ENCODE results near the gene TP53TG5. TPM values are rescaled to one million over a fixed set of nuclear protein-coding genes. Genes with fewer than 3 reads are reported as not detected.

Gene TP53TG5
- total RNA-seq, 1 donor from 2014 or later = not detected

- no peak for DNase-seq (ENCODE audit: extremely low read depth, low read depth, low spot score)
Observed at GRCh38 chr20:45406260-45407066, 28.3 kb upstream of the TP53TG5 start.

- no peak for DNase-seq (ENCODE audit: extremely low read depth, low read depth, low spot score)
Observed at GRCh38 chr20:45405571-45406259, 27.6 kb upstream of the TP53TG5 start.

GRCh38 chr20:45404438-45404837 lies 26.3 kb upstream of the TP53TG5 start:
- no peak for DNase-seq (ENCODE audit: extremely low read depth, low read depth, low spot score)

- DNase-seq (ENCODE audit: extremely low read depth, low read depth, low spot score) = no peak
Observed at GRCh38 chr20:45402946-45403345, 24.8 kb upstream of the TP53TG5 start.

- no peak for DNase-seq (ENCODE audit: extremely low read depth, low read depth, low spot score)
Observed at GRCh38 chr20:45400346-45401031, 22.4 kb upstream of the TP53TG5 start.

- DNase-seq (ENCODE audit: extremely low read depth, low read depth, low spot score) = no peak
Observed at GRCh38 chr20:45399018-45399417, 20.9 kb upstream of the TP53TG5 start.

- no peak for DNase-seq (ENCODE audit: extremely low read depth, low read depth, low spot score)
Observed at GRCh38 chr20:45395114-45395415, 16.9 kb upstream of the TP53TG5 start.

GRCh38 chr20:45394221-45395113 lies 16.3 kb upstream of the TP53TG5 start:
- DNase-seq (ENCODE audit: extremely low read depth, low read depth, low spot score) = no peak

GRCh38 chr20:45392733-45393132 lies 14.6 kb upstream of the TP53TG5 start:
- DNase-seq (ENCODE audit: extremely low read depth, low read depth, low spot score) = no peak

GRCh38 chr20:45391559-45391958 lies 13.4 kb upstream of the TP53TG5 start:
- no peak for DNase-seq (ENCODE audit: extremely low read depth, low read depth, low spot score)

GRCh38 chr20:45390931-45391330 lies 12.8 kb upstream of the TP53TG5 start:
- DNase-seq (ENCODE audit: extremely low read depth, low read depth, low spot score) = no peak

GRCh38 chr20:45387274-45387673 lies 9.1 kb upstream of the TP53TG5 start:
- no peak for DNase-seq (ENCODE audit: extremely low read depth, low read depth, low spot score)

GRCh38 chr20:45377269-45377668 lies 856 bp downstream of the TP53TG5 start:
- no peak for DNase-seq (ENCODE audit: extremely low read depth, low read depth, low spot score)

GRCh38 chr20:45374966-45375365 lies 3.2 kb downstream of the TP53TG5 start:
- no peak for DNase-seq (ENCODE audit: extremely low read depth, low read depth, low spot score)

- no peak for DNase-seq (ENCODE audit: extremely low read depth, low read depth, low spot score)
Observed at GRCh38 chr20:45374101-45374467, 4.0 kb downstream of the TP53TG5 start.

- DNase-seq (ENCODE audit: extremely low read depth, low read depth, low spot score) = no peak
Observed at GRCh38 chr20:45373353-45374100, 4.6 kb downstream of the TP53TG5 start.

- no peak for DNase-seq (ENCODE audit: extremely low read depth, low read depth, low spot score)
Observed at GRCh38 chr20:45372646-45373352, 5.3 kb downstream of the TP53TG5 start.

GRCh38 chr20:45372241-45372640 lies 5.9 kb downstream of the TP53TG5 start:
- no peak for DNase-seq (ENCODE audit: extremely low read depth, low read depth, low spot score)

GRCh38 chr20:45370571-45371160 lies 7.5 kb downstream of the TP53TG5 start:
- no peak for DNase-seq (ENCODE audit: extremely low read depth, low read depth, low spot score)
